Measurements from ENCODE around the gene TBPL1. TPM values are rescaled to one million over a fixed set of nuclear protein-coding genes. Genes with fewer than 3 reads are reported as not detected.

TBPL1 gene
- total and polyA plus RNA-seq, 2 of the 13 experiments (the other 11 are each of a cell fraction or from before 2014, with no cell fraction given) = 25.3 to 39.3 TPM

DNA sequence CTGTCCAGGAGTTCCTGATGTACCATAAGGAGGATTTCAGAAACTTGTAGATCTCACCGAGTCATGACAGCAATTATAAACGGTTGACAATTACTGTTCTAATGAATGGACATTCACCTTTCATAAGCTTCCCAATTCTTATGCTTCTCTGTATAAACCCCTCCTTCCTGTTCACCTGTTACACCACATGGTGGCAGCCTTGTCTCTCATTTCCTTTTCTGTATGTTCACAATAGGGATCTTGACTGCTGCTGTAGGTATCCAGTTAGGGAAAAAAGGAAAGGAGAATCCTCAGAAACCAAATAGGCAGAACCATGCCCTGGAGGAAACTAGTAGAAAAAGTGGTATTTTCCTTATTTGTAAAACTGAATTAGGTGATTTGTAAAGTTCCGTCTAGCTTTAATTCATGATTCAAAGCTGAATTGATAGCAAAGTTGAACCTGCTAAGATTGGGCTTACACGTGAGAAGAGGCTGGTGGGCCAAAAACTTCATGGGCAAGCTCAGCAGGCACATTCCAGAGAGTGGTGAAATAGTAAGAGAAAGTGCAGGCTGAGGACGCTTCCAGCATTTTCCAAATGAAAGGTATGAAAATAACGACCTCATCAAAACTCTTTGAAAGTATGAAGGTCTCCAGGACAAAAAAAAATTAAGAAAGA, 29.0 kb upstream of the TBPL1 start (continued):
- TF ChIP-seq ELK4 (CRISPR knock-in tag; IDR thresholded peaks at IDR 0.05; ENCODE audit: borderline replicate concordance) (no peak), ZNF331 (CRISPR knock-in tag; IDR thresholded peaks at IDR 0.05) (peak; percentile 50; the same call in 1 of the 2 replicates), KLF16 (CRISPR knock-in tag; IDR thresholded peaks at IDR 0.05) (peak in 1 of 2 experiments; percentile 48; a peak in 1 of 4 replicates), ATRX (CRISPR knock-in tag; IDR thresholded peaks at IDR 0.05; ENCODE audit: borderline replicate concordance) (no peak), BCL6 (CRISPR knock-in tag; IDR thresholded peaks at IDR 0.05) (peak; percentile 26; the same call in 1 of the 2 replicates), ZNF552 (CRISPR knock-in tag; IDR thresholded peaks at IDR 0.05; ENCODE audit: borderline replicate concordance) (no peak), MIXL1 (CRISPR knock-in tag; IDR thresholded peaks at IDR 0.05) (peak; percentile 76), FOXA3 (CRISPR knock-in tag; IDR thresholded peaks at IDR 0.05) (peak; percentile 69), NAIF1 (CRISPR knock-in tag; IDR thresholded peaks at IDR 0.05; ENCODE audit: borderline replicate concordance) (no peak), REPIN1 (CRISPR knock-in tag; IDR thresholded peaks at IDR 0.05; ENCODE audit: borderline replicate concordance, low read depth) (0 out of 2 replicates have a peak, but pooled peaks have one; percentile 6), JARID2 (CRISPR knock-in tag; IDR thresholded peaks at IDR 0.05; ENCODE audit: insufficient replicate concordance) (peak; percentile 68), RARA (CRISPR knock-in tag; IDR thresholded peaks at IDR 0.05) (0 out of 2 replicates have a peak, but pooled peaks have one; percentile 6), ZNF281 (CRISPR knock-in tag; IDR thresholded peaks at IDR 0.05; ENCODE audit: borderline replicate concordance) (0 out of 2 replicates have a peak, but pooled peaks have one; percentile 19), ZNF75D (CRISPR knock-in tag; IDR thresholded peaks at IDR 0.05; ENCODE audit: borderline replicate concordance) (no peak), CTCF (CRISPR knock-in tag; IDR thresholded peaks at IDR 0.05) (peak; percentile 93)
- TF ChIP-seq, protein P1, sequence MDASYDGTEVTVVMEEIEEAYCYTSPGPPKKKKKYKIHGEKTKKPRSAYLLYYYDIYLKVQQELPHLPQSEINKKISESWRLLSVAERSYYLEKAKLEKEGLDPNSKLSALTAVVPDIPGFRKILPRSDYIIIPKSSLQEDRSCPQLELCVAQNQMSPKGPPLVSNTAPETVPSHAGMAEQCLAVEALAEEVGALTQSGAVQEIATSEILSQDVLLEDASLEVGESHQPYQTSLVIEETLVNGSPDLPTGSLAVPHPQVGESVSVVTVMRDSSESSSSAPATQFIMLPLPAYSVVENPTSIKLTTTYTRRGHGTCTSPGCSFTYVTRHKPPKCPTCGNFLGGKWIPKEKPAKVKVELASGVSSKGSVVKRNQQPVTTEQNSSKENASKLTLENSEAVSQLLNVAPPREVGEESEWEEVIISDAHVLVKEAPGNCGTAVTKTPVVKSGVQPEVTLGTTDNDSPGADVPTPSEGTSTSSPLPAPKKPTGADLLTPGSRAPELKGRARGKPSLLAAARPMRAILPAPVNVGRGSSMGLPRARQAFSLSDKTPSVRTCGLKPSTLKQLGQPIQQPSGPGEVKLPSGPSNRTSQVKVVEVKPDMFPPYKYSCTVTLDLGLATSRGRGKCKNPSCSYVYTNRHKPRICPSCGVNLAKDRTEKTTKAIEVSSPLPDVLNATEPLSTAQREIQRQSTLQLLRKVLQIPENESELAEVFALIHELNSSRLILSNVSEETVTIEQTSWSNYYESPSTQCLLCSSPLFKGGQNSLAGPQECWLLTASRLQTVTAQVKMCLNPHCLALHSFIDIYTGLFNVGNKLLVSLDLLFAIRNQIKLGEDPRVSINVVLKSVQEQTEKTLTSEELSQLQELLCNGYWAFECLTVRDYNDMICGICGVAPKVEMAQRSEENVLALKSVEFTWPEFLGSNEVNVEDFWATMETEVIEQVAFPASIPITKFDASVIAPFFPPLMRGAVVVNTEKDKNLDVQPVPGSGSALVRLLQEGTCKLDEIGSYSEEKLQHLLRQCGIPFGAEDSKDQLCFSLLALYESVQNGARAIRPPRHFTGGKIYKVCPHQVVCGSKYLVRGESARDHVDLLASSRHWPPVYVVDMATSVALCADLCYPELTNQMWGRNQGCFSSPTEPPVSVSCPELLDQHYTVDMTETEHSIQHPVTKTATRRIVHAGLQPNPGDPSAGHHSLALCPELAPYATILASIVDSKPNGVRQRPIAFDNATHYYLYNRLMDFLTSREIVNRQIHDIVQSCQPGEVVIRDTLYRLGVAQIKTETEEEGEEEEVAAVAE (CRISPR knock-in tag; IDR thresholded peaks at IDR 0.05; ENCODE audit: borderline replicate concordance) = peak; percentile 70; the same call in 1 of the 2 replicates
- TF ChIP-seq, protein P2, sequence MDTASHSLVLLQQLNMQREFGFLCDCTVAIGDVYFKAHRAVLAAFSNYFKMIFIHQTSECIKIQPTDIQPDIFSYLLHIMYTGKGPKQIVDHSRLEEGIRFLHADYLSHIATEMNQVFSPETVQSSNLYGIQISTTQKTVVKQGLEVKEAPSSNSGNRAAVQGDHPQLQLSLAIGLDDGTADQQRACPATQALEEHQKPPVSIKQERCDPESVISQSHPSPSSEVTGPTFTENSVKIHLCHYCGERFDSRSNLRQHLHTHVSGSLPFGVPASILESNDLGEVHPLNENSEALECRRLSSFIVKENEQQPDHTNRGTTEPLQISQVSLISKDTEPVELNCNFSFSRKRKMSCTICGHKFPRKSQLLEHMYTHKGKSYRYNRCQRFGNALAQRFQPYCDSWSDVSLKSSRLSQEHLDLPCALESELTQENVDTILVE (CRISPR knock-in tag; IDR thresholded peaks at IDR 0.05) = peak; percentile 57; the same call in 1 of the 2 replicates
